GM18517 (cell line): ENCODE results near the gene PRICKLE1.
A peak's percentile ranks its signal among the peaks of the same experiment; 100 is the strongest.

Experiments used
- ATAC-seq: cut with Tn5 transposase; IDR thresholded peaks from one replicate; pipeline ENCODE4 v1.9.1; 2021; ENCODE audit warnings: mild to moderate bottlenecking, moderate library complexity; ENCODE audit not compliant: unreplicated experiment

Gene PRICKLE1

GRCh38 chr12:42463671-42464070 lies 125.9 kb downstream of the PRICKLE1 start:
- ATAC-seq, result no peak

DNA sequence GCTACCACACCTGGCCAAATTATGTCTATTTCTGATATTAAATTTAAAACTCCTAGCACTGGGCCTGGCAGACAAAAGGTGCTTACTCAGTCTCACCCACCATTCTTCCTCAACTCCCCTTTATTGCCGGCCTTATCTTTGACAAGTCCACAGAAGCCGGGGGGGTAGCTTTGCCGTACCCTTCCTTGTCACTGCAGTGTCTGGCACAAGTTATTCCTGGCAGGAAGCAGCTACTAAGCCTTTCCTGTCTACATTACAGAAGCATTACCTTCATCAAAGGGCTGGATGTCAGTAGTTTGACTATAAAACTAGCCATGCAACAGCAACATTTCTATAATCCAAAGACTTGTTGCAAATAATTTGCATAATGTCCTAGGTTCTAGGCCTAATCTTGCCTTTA lies 127.1 kb downstream of the PRICKLE1 start:
- ATAC-seq, result no peak

DNA sequence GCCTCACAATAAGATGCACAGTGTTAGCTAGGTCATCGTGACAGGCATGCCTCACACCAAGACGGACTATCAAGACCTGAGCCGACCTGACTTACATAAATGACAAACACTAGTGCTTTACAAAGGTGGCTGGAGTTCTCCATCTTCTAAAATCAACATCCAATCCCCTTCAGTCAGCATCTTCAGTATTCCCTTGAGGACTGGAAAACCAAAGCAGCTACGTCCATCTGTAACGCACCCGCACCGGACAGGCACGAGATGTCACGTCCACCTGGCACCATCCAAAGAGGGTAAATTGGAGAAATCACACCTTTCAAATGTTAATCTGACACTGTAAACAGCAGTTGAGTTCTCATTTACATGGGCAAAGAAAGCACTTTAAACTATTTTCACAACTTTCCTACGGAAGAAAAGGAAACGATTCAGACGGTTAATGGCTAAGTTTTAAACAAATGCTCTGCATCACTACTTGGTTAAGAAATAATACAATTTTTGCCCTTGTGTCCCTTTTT lies 130.2 kb downstream of the PRICKLE1 start:
- ATAC-seq, result no peak

DNA sequence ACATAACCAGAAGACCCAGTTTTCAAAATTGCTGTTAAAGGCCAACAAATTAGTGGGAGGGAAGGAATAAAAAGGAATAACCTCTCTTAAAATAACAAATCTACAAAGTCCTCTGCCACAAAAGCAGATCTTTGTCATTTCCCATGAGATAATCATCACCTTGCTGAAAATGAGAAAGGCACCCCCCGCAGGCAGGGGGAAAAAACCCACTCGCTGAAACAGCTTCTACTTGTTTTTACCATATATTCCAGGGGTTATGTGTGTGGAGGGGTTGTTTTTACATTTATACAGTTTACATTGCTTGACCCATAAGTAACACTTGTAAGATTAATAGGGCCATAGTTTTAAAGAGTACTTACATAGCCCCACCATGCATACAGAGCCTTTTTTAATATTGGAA lies 131.0 kb downstream of the PRICKLE1 start:
- ATAC-seq, result no peak

DNA sequence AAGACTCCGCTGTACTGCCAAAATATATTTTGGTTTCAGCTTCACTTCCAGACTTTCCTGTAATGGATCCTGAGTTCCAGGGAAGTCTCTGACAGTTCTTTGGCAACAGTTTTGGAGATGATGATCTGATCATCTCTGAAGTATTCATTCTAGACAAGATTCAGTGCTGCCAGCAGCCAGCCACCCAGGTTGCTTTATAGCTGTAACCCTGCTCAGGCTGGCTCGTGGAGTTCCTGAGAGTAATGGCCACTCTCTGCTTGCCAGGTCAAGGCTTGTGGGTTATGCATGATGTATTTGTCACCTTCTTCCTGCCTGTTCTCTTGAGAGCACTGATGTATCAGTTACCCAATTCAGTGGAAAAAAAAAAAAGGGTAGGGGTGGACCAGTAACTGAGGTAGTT lies 139.3 kb downstream of the PRICKLE1 start:
- no peak for ATAC-seq

DNA sequence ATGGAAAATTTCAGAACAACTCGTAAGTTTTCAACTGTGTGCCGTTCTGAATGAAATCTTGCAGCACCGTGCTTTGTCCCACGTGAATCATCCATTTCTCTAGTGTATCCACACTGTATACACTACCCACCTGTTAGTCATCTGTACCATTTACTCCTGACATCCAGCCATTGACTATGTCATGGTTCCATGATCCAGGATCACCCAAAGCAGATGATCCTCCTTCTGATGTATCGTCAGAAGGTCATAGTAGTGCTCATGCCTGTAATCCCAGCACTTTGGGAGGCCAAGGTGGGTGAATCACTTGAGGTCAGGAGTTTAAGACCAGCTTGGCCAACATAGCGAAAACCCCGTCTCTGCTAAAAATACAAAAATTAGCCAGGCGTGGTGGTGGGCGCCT lies 140.7 kb downstream of the PRICKLE1 start:
- ATAC-seq, result no peak

- ATAC-seq, result no peak
Measured at GRCh38 chr12:42447371-42447786, 142.2 kb downstream of the PRICKLE1 start.

- no peak for ATAC-seq
Measured at GRCh38 chr12:42446761-42447160, 142.8 kb downstream of the PRICKLE1 start.

DNA sequence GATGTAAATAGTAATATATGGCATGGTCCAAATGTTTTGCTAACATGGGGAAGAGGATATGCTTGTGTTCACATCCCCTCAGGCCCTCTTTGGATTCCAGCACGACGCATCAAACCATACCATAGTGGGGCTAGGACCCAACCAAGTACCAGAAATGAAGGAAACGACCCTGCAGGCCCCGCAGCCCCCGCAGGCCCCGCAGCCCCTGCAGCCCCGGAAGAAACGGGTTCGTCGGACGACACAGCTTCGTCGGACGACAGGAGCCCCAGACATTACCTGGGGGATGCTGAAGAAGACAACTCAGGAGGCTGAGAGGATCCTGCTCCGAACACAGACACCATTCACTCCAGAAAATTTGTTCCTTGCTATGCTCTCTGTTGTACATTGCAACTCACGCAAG lies 143.7 kb downstream of the PRICKLE1 start:
- ATAC-seq, result no peak

GRCh38 chr12:42444192-42444943 lies 145.2 kb downstream of the PRICKLE1 start:
- ATAC-seq, result no peak

DNA sequence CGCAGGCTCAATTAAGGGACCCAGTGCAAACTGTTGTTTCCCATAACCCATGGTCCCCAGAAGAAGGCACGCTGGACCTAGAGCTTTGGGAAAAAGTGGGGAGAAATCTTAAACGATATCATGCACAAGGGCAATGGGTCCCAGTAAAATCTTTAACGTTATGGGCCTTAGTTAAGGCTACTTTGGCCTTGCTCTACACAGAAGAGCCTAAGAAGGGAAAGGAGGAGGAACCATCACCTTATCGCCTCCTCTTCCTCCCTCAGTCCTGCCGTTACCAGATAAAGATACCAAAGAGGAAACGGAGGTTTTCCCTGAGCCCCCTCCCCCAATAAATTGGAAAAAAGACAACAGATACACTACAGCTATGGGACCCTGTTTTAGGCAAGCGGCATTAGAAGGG lies 146.7 kb downstream of the PRICKLE1 start:
- ATAC-seq, result no peak

DNA sequence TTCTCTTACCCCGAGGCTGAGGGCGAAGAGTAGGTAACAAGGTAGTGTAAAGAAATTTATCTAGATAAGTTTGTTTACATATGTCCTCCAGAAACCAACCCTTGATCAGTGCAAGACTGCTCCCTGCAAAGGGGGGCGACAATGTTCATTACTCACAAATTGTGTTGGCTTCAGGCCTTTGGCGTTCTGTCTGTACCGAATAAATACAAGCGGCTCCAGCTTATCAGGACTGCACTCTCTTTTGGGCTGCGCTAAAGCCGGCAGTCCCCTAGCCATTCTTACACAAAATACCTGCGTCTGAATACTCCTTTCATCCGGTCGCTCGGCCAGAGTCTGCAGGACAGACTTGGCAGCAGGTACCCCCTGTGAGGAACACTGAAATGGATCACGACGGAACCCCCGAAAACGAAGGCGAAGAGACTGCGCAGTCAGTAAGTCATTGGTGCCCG lies 147.2 kb downstream of the PRICKLE1 start:
- ATAC-seq, result no peak

DNA sequence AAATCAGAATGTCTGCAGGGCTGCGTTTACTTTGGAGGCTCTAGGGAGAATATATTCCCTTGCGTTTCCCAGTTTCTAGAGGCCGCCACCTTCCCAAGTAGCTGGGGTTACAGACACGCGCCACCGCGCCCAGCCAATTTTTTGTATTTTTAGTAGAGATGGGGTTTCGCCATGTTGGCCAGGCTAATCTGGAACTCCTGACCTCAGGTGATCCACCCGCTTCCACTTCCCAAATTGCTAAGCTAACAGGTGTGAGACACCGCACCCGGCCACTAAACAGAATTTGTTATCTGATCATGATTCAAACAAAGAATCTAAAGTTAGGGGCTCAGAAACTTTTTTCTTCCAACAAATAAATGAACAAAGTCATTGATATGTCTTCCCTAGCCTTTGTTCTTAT lies 148.9 kb downstream of the PRICKLE1 start:
- ATAC-seq, result no peak

GRCh38 chr12:42432517-42433140 lies 156.9 kb downstream of the PRICKLE1 start:
- no peak for ATAC-seq

DNA sequence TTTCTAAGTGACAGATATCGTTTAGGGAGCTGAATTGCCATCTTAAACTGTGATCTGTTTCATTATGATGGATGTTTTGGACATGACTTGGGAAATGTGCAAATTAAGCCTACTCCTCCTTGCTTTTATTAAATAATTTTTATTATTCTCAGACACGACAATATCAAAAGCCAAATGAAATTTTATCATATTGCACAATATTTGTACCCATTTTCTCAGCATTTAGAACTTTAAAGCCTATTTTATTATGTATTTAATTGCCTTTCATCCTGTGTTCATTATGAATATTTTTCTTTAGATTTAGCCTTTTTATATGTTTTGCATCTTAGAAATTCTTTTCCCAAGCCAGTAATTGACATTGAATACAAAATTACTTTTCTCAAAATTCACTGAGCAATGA lies 160.7 kb downstream of the PRICKLE1 start:
- ATAC-seq, result no peak

DNA sequence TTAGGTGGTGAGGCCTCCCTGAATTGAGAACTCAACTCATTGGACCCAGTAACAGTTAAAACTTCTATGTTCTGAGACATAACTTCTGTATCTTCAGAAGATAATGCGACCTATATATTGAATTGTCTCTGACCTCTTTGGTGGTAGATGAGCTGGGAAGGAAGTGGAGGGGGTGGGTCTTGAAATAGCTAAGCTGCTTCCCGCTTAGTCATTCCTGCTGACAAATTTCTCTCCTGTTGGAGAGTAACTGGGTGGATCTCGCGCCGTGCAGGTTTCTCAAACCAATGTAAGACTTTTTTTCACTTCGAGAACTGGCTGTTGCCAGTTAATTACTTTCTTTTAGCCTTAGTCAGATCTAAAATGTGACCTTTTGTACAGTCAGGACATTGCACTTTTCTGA lies 162.8 kb downstream of the PRICKLE1 start:
- no peak for ATAC-seq

DNA sequence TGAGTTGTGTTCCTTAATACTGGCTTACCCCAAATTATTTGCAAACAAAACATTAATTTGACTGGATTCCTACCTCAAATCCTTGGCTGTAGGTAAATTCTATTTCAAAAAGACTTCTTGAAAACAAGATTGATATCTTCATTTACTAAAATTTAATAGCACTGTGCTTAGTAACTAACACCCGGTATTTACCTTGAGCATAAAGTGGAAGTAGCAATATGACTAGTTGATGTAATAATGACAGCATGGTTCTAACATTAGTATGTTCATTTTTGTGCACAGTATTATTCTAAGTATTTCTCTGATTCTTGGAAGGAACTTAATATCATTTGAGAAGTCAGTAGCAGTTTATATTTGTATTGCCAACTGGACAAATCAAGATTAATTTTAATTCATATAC lies 166.8 kb downstream of the PRICKLE1 start:
- ATAC-seq, result peak; percentile 54

DNA sequence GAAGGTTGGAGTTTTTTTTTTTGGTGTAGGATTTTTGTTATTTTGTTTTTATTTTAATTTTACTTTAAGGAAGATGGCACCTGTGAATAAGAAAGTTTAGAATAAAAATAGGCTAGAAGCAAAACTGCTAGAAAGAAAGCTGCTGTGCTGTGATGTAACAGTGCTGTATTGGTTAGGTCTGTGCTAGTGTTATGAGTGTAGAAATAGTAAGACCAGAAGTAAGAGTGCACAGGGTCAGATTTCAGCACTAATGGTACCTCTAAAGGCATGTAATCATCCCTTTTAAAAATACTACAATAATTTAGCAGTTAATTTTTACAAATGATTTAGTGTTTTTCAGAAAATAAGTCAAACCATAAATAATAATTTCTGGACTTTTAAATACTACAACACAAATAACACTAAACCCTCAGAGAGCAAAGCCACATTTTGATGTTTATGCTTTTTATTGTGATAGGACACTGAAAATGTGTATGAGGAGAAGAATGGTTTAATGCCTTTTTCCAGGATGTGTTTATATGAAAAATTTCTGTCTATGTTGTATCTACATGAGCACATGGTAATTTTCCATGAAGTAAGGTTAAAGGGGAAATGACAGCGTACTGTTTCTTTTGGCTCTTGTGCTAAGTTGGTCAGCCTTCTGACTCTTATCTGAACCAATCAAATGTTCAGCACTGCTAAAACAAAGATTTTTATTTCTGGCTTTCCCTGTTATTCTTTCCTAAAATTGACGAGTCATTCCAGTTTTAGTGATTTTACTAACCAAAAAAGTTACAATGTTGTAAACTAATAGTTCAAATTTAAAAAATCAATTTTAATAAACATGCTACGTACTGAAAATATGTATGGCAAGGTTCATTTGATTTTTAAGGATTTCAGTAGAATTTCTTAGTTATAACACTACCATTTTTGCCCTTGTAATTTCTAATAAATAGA lies 167.4 kb downstream of the PRICKLE1 start:
- ATAC-seq, result peak; percentile 90

GRCh38 chr12:42420395-42420794 lies 169.2 kb downstream of the PRICKLE1 start:
- no peak for ATAC-seq

- ATAC-seq, result no peak
Measured at GRCh38 chr12:42410340-42410739, 179.2 kb downstream of the PRICKLE1 start.

GRCh38 chr12:42409471-42409870 lies 180.1 kb downstream of the PRICKLE1 start:
- no peak for ATAC-seq
